GM12878 (cell line): ENCODE results near the gene PC. TPM values are rescaled to one million over a fixed set of nuclear protein-coding genes. Genes with fewer than 3 reads are reported as not detected.

ENCODE experiments used
- ATAC-seq: fragments of 200-7000 bp; cut with Tn5 transposase; 3 replicates; pipeline ENCODE4 v1.9.1; 2020; ENCODE audit warnings: mild to moderate bottlenecking, moderate library complexity
- BruUV-seq: library from RNA; stranded (reverse); fragments of 400-500 nt; replicated peaks from 2 replicates; lab custom pipeline; 2021; lab: Mats Ljungman, UMichigan
- CTCF ChIA-PET: fragments of 300-600 bp; sonication (Branson Sonifier 250); formaldehyde crosslinking; extraction: SDS; loops from one replicate; lab custom pipeline; 2021; ENCODE audit warnings: inconsistent platforms; lab: Yijun Ruan, JAX
- POLR2A ChIA-PET: fragments of 350-600 bp; formaldehyde crosslinking; extraction: SDS; loops from one replicate; lab custom pipeline; 2021; ENCODE audit warnings: inconsistent platforms; lab: Charles Lee
- RAD21 ChIA-PET: fragments of 300-600 bp; sonication (Branson Sonifier 250); formaldehyde crosslinking; loops from one replicate; lab custom pipeline; 2023; ENCODE audit warnings: antibody characterized with exemption; ENCODE audit not compliant: unreplicated experiment; lab: Charles Lee
- SMC1A ChIA-PET: fragments of 300-600 bp; sonication (Branson Sonifier 250); formaldehyde crosslinking; loops from one replicate; lab custom pipeline; 2023; ENCODE audit not compliant: unreplicated experiment, uncharacterized antibody; lab: Charles Lee
- DNase-seq: peaks from one replicate; pipeline ENCODE4 v3.0.0-alpha.2; 2011; ENCODE audit warnings: low read depth, low spot score
- FAIRE-seq: peaks from 3 replicates; lab custom pipeline; 2011; peaks lifted over from hg19 to GRCh38; lab: Jason Lieb, UNC
- H2AFZ ChIP-seq: 2 replicates; pipeline ENCODE4 v1.6.0; 2011; ENCODE audit warnings: low read depth, low read length, control low read depth; ENCODE audit not compliant: control insufficient read depth
- H3K27ac ChIP-seq: 2 replicates; pipeline ENCODE4 v1.5.1; 2011; ENCODE audit warnings: control low read depth; ENCODE audit not compliant: control insufficient read depth, insufficient read depth
- H3K27me3 ChIP-seq, 2 experiments: replicated peaks in 1 of 2; 2 replicates each; pipeline versions ENCODE4 v1.6.0 to v1.6.1; 2011; ENCODE audit warnings: low read length in 1 of 2; ENCODE audit not compliant: control insufficient read depth in 2 of 2, insufficient read depth in 2 of 2
- H3K36me3 ChIP-seq, 2 experiments: 2 replicates each; pipeline ENCODE4 v1.5.1; 2011; ENCODE audit warnings: low read length in 1 of 2; ENCODE audit not compliant: control insufficient read depth in 2 of 2, insufficient read depth in 2 of 2
- H3K4me1 ChIP-seq: 2 replicates; pipeline ENCODE4 v1.6.1; 2011; ENCODE audit warnings: mild to moderate bottlenecking, low read length, moderate library complexity, mixed read lengths; ENCODE audit not compliant: control insufficient read depth, insufficient read depth
- H3K4me2 ChIP-seq: 2 replicates; pipeline ENCODE4 v1.6.0; 2011; ENCODE audit warnings: control low read depth; ENCODE audit not compliant: control insufficient read depth, insufficient read depth
- H3K4me3 ChIP-seq: fragments of 200-600 bp; sonication (generic); 2 replicates; pipeline ENCODE4 v1.5.1; 2016
- H3K79me2 ChIP-seq: 2 replicates; pipeline ENCODE4 v1.6.0; 2011; ENCODE audit warnings: low read length; ENCODE audit not compliant: control insufficient read depth, insufficient read depth
- H3K9ac ChIP-seq: 2 replicates; pipeline ENCODE4 v1.8.0; 2011; ENCODE audit warnings: low read length, control low read depth, mixed read lengths; ENCODE audit not compliant: control insufficient read depth, insufficient read depth
- H3K9me3 ChIP-seq: replicated peaks from 3 replicates; pipeline ENCODE4 v1.5.1; 2011; ENCODE audit warnings: mild to moderate bottlenecking, low read length; ENCODE audit not compliant: control insufficient read depth, insufficient read depth
- H4K20me1 ChIP-seq: 2 replicates; pipeline ENCODE4 v1.6.0; 2011; ENCODE audit not compliant: control insufficient read depth, insufficient read depth
- NFYB ChIP-seq: IDR thresholded peaks from 2 replicates; pipeline ENCODE4 v1.6.1; 2011; ENCODE audit warnings: low read depth, mild to moderate bottlenecking, low read length, improper control_type of control experiment, moderate library complexity; ENCODE audit not compliant: insufficient read depth
- POLR2AphosphoS2 ChIP-seq: IDR thresholded peaks from 2 replicates; pipeline ENCODE4 v1.6.1; 2011; ENCODE audit warnings: low read depth, mild to moderate bottlenecking, low read length, improper control_type of control experiment, moderate library complexity
- WGBS: methylation state at CpG from one replicate; pipeline ENCODE4 v1.1.6; 2016; ENCODE audit warnings: low lambda C conversion rate; ENCODE audit not compliant: insufficient replicate concordance, insufficient coverage; ENCODE audit errors: missing lambda C conversion rate; 5-methylcytosine and 5-hydroxymethylcytosine counted together
- in situ Hi-C: fragments of 300-500 bp; cut with MboI; formaldehyde crosslinking; loops from 9 replicates; pipeline ENCODE4 v1.14.3; 2018; ENCODE audit warnings: mixed read lengths
- intact Hi-C: fragments of 100-400 bp; cut with micrococcal nuclease; formaldehyde crosslinking; loops from one replicate; pipeline ENCODE4 v1.14.2; 2022; ENCODE audit not compliant: unreplicated experiment
- polyA plus RNA-seq, 11 experiments: library from polyadenylated mRNA; depleted of rRNA in 4 of 11; unstranded in 6 of 11; stranded (reverse) in 5 of 11; fragments of >200 nt; fragmentation: Nextera tagmentation in 4 of 11; fragmentation: Illumina TruSeq in 1 of 11; extraction: Ambion mirVana in 4 of 11; extraction: Trizol in 1 of 11; gene quantifications; 1 replicate in 1 of 11; 2 replicates in 10 of 11; pipeline versions ENCODE4 v1.2.1 to v1.2.3, GENCODE V29; 2011 to 2016; ENCODE audit warnings: inconsistent platforms in 2 of 11, missing spikeins in 2 of 11, low read depth in 1 of 11
- total RNA-seq, 4 experiments: library from RNA; depleted of rRNA in 3 of 4; stranded (reverse); fragments of >200 nt in 3 of 4; fragmentation: Illumina TruSeq in 1 of 4; extraction: Trizol in 1 of 4; gene quantifications; 2 replicates each; pipeline versions ENCODE4 v1.2.1 to v1.2.3, GENCODE V29; 2013 to 2021
- TF ChIP-seq, protein P1 (sequence below): IDR thresholded peaks from 2 replicates; pipeline ENCODE4 v1.6.1; 2012; ENCODE audit warnings: mild to moderate bottlenecking, low read depth, low read length
- TF ChIP-seq, protein P2 (sequence below): IDR thresholded peaks from 2 replicates; pipeline ENCODE4 v1.6.1; 2011; ENCODE audit warnings: borderline replicate concordance, low read depth, mild to moderate bottlenecking, moderate library complexity, mixed read lengths, low read length; ENCODE audit not compliant: insufficient read depth; ENCODE audit errors: extremely low read length

The PC gene
- total and polyA plus RNA-seq, 10 of the 15 experiments (the other 5 are each of a cell fraction or from before 2014, with no cell fraction given) = 0.22 to 10.3 (median 4.5) TPM

DNA sequence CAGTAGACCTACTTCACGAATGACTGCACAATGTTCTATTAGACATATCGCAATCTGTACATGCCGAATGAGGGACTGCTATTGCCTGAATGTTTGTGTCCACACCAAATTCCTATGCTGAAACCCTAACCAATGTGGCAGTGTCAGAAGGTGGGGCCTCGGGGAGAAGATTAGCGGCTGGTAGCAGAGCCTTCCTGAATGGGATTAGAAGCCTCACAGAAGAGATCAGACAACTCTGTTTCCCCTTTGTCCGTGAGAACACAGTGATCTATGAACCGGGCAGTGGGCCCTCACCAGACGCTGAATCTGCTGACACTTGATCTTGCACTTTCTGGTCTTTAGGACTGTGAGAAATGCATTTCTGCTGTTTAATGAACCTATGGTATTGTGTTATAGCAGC, 68.2 kb downstream of the PC start:
- TF ChIP-seq POLR2AphosphoS2 = no peak
- TF ChIP-seq, protein P1, sequence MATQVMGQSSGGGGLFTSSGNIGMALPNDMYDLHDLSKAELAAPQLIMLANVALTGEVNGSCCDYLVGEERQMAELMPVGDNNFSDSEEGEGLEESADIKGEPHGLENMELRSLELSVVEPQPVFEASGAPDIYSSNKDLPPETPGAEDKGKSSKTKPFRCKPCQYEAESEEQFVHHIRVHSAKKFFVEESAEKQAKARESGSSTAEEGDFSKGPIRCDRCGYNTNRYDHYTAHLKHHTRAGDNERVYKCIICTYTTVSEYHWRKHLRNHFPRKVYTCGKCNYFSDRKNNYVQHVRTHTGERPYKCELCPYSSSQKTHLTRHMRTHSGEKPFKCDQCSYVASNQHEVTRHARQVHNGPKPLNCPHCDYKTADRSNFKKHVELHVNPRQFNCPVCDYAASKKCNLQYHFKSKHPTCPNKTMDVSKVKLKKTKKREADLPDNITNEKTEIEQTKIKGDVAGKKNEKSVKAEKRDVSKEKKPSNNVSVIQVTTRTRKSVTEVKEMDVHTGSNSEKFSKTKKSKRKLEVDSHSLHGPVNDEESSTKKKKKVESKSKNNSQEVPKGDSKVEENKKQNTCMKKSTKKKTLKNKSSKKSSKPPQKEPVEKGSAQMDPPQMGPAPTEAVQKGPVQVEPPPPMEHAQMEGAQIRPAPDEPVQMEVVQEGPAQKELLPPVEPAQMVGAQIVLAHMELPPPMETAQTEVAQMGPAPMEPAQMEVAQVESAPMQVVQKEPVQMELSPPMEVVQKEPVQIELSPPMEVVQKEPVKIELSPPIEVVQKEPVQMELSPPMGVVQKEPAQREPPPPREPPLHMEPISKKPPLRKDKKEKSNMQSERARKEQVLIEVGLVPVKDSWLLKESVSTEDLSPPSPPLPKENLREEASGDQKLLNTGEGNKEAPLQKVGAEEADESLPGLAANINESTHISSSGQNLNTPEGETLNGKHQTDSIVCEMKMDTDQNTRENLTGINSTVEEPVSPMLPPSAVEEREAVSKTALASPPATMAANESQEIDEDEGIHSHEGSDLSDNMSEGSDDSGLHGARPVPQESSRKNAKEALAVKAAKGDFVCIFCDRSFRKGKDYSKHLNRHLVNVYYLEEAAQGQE = no peak
- TF ChIP-seq, protein P2, sequence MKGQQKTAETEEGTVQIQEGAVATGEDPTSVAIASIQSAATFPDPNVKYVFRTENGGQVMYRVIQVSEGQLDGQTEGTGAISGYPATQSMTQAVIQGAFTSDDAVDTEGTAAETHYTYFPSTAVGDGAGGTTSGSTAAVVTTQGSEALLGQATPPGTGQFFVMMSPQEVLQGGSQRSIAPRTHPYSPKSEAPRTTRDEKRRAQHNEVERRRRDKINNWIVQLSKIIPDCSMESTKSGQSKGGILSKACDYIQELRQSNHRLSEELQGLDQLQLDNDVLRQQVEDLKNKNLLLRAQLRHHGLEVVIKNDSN = no peak
- TF ChIP-seq NFYB = no peak
- in situ Hi-C loops (no loop called here), intact Hi-C loops (no loop called here)
- Histone ChIP-seq H3K27me3 (peaks cover 2% of the 10 kb centered on the region in 2 experiments; a peak in 2 of 4 replicates), H3K4me3 (no peak overlapping the region), H4K20me1 (no peaks in the 10 kb centered on the region; the same call in 1 of the 2 replicates), H3K4me2 (no peak overlapping the region), H3K27ac (no peak overlapping the region), H3K9me3 (no peaks in the 10 kb centered on the region), H2AFZ (no peak overlapping the region), H3K9ac (no peak overlapping the region), H3K79me2 (no peaks in the 10 kb centered on the region), H3K36me3 (no peaks in the 10 kb centered on the region), H3K4me1 (peaks cover 15% of the 10 kb centered on the region)
- DNase-seq (no peak), ATAC-seq (no peak), FAIRE-seq (no peak)
- ChIA-PET SMC1A (no interaction called here), CTCF (no interaction called here), POLR2A (no interaction called here), RAD21 (no interaction called here)
- no TSS peak for BruUV-seq
- WGBS = 88% methylated on average over 8 of the region's 8 CpGs
